GM12892 (cell line): Measurements from ENCODE around the gene GCC1.

Experiments
- DNase-seq: peaks from one replicate; pipeline ENCODE4 v3.0.0; 2011; ENCODE audit not compliant: insufficient read length
- FAIRE-seq: peaks from 2 replicates; lab custom pipeline; 2011; peaks lifted over from hg19 to GRCh38; lab: Jason Lieb, UNC
- POLR2A ChIP-seq: IDR thresholded peaks from 2 replicates; pipeline ENCODE4 v1.6.1; 2011; ENCODE audit warnings: low read depth, low read length, control low read depth
- POLR2AphosphoS5 ChIP-seq: IDR thresholded peaks from 2 replicates; pipeline ENCODE4 v1.6.1; 2011; ENCODE audit warnings: low read depth, low read length, control low read depth
- TAF1 ChIP-seq: IDR thresholded peaks from 2 replicates; pipeline ENCODE4 v1.6.1; 2011; ENCODE audit warnings: low read depth, mild to moderate bottlenecking, control low read depth, low read length, borderline replicate concordance

GCC1 gene

DNA sequence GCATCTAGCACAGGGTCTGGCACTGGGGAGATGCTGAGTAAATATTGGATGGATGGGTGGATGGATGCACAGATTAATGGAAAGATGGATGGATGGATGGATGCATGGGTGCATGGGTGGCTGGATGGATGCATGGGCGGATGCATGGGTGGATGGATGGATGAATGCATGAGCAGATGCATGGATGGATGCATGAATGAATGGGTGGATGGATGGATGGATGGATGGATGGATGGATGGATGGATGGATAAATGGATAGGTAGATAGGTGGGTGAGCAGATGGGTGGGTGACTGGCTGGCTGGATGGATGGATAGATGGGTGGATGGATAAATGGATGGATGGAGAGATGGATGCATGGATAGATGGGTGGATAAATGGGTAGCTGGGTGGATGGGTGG is 26.9 kb upstream of the GCC1 start:
- TF ChIP-seq TAF1 (no peak), POLR2A (no peak), POLR2AphosphoS5 (no peak)
- FAIRE-seq (no peak), DNase-seq (no peak)

DNA sequence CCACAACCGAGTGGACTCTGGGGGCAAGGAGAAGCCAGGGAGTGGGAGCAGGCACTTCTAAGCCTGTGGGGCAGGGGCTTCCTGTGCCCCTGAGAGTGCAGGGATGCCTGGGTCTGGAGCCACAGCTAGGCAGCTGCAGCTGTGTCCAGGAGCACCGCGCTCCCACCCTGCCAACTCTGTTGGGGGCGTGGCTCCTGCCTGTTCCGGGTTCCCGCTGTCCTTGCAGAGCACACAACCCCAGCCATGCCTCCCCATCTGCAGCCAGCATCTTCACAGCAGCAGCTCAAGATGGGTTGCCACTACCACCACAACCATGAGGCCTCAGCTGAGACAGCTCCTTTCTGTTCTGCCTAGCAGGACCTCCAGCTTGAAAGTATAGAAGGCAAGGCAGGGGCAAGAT is 23.9 kb upstream of the GCC1 start:
- DNase-seq (no peak), FAIRE-seq (no peak)
- TF ChIP-seq POLR2AphosphoS5 (no peak), POLR2A (no peak), TAF1 (no peak)

DNA sequence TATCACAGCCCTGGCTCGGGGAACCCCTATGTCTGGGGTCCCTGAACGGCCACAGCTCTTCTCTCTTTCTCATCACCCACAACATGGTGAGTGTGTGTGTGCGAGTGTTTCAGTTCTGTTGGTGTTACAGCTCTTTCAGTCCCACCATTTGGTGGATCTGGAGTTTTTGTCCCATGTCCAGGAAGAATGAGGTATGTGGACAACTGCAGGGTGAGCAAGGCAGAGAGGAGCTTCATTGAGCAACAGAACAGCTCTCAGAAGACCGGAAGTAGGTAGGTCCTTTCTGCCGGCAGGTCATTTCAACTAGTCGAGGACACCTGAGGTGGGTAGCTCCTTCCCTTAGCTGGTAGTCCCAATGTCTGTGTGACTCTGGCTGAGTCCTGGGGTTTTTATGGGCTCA is 23.1 kb upstream of the GCC1 start:
- TF ChIP-seq POLR2AphosphoS5 (no peak), POLR2A (no peak), TAF1 (no peak)
- no peak for FAIRE-seq
- no peak for DNase-seq

DNA sequence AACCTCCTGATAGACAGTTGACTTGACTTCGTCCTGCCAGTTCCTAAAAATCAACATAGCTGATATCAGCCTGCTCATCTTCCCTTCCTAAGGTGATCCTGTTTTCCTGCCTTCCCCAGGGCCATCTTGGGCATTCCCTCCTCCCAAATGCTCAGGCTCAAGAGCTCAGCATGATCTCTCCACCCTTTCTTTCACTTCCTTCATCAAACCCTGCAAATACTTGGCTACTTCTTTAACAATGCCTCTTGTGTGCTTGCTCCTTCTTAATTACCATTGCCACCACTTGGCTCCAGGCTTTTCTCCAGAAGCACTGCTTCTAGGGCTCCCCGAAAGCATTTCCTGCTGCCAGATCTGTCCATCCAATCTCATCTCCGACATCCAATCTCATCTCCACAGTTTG is 15.5 kb upstream of the GCC1 start:
- no peak for DNase-seq
- no peak for TF ChIP-seq TAF1
- TF ChIP-seq POLR2AphosphoS5 = no peak
- TF ChIP-seq POLR2A = no peak
- FAIRE-seq = no peak

DNA sequence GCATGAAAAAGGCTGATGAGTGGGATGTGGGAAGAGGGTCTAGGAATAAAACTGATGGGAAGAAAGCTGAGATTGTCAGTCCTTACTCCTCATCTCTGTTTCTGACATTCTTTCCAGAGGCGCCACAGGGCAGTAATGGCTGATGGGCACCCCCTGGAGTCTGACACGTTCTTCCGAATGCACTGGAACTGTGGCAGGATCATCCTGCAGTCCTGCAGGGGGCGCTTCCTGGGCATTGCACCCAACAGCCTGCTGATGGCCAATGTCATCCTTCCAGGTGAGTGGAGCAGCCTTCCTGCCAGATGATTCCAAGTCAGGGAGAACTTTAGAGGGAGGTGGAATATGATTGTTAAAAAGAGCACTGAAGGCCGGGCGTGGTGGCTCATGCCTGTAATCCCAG is 12.9 kb upstream of the GCC1 start:
- TF ChIP-seq TAF1 (no peak), POLR2AphosphoS5 (no peak), POLR2A (no peak)
- FAIRE-seq (no peak), DNase-seq (no peak)

DNA sequence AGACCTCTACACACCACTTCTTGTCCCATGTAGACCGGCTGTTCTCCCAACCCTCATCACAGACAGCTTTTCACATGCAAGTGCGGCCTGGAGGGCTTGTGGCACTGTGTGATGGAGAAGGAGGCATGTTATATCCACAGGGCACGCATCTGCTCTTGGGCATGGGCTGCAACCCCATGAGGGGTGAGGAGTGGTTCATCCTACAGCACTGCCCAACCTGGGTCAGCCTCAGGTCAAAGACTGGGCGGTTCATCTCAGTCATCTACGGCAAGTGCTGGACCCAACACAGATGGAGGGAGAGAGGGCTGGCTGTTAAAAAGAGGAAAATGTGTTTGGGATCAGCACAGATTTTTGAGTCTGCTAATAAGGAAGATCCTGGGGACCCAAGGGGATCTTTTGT is 10.3 kb upstream of the GCC1 start:
- TF ChIP-seq POLR2A (no peak), TAF1 (no peak), POLR2AphosphoS5 (no peak)
- FAIRE-seq (no peak), DNase-seq (no peak)

DNA sequence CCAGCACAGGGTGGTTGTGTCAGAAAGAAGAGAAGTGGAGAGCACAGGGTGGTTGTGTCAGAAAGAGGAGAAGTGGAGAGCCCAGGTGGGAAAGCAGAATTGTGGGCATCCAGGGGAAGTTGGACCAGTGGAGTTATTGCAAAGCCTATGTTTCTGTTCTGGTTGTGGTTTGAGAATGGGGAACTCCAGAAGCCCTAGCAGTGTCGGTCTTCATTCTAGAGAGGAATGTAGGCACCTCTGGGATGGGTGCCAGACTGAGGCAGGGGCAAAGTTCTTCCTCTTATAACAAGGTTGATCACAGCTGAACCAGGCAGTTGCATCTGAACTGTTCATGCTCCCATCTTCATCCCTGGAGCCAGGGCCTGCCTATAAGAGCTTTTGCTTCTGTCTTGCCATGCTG is 9.1 kb upstream of the GCC1 start:
- DNase-seq = no peak
- FAIRE-seq = no peak
- no peak for TF ChIP-seq POLR2A
- no peak for TF ChIP-seq TAF1
- no peak for TF ChIP-seq POLR2AphosphoS5

DNA sequence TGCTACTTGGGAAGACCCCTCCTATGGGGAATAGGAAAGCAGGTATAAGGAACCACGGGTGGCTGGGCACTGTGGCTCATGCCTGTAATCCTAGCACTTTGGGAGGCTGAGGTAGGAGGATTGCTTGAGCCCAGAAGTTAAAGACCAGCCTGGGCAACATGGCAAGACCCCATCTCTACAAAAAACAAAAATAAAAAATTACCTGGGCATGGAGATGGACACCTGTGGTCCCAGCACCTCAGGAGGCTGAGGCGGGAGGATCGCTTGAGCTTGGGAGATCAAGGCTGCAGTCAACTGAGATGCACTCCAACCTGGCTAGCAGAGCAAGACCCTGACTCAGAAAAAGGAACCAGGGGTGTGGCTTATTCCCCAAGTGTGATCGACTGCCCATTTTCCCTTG is 7.2 kb upstream of the GCC1 start:
- TF ChIP-seq POLR2AphosphoS5 (no peak), POLR2A (no peak), TAF1 (no peak)
- FAIRE-seq (no peak), DNase-seq (no peak)

DNA sequence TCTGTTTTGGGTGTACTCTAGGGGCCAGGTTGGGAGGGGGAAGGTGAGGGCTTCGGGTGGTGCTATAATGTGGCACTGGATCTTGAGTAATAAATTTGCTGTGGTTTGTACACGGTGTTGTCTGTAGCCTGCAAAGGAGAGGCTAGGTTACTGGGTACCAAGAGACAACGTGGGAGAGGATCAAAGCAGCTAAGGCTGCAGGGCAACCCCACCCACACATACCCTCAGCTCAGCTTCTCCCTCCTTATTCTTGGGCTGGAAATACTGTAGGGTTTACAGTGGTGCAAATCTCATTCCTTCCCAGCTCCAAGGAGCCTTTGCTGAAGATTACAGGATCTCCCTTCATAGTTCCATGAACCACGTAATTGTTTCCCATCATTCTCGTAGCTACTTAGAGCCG is 6.2 kb upstream of the GCC1 start:
- DNase-seq = no peak
- FAIRE-seq = no peak
- TF ChIP-seq POLR2A (no peak), POLR2AphosphoS5 (no peak), TAF1 (no peak)

DNA sequence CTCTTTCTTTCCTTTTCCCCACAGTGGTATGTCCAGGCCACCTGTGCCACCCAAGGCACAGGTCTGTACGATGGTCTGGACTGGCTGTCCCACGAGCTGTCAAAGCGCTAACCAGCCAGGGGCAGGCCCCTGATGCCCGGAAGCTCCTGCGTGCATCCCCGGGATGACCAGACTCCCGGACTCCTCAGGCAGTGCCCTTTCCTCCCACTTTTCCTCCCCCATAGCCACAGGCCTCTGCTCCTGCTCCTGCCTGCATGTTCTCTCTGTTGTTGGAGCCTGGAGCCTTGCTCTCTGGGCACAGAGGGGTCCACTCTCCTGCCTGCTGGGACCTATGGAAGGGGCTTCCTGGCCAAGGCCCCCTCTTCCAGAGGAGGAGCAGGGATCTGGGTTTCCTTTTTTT is 5.8 kb upstream of the GCC1 start:
- TF ChIP-seq POLR2A (no peak), TAF1 (no peak), POLR2AphosphoS5 (no peak)
- no peak for DNase-seq
- FAIRE-seq = no peak

DNA sequence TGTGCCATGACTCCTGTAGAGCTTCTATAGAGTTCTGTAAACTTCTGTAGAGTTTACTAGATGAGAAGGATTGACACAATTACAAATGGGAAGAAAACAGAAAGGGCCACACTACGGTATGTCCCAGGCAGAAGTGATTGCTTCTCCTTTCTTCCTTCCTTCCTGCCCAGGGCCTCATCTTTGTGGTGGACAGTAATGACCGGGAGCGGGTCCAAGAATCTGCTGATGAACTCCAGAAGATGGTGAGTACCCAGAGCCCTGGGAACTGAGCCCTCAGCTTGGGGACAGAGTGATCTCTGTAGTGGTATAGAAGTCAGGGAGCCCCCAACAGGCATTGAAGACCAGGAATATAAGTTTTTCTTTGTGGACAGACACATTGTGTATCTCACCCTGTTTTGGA is 4.5 kb upstream of the GCC1 start:
- DNase-seq = no peak
- no peak for FAIRE-seq

DNA sequence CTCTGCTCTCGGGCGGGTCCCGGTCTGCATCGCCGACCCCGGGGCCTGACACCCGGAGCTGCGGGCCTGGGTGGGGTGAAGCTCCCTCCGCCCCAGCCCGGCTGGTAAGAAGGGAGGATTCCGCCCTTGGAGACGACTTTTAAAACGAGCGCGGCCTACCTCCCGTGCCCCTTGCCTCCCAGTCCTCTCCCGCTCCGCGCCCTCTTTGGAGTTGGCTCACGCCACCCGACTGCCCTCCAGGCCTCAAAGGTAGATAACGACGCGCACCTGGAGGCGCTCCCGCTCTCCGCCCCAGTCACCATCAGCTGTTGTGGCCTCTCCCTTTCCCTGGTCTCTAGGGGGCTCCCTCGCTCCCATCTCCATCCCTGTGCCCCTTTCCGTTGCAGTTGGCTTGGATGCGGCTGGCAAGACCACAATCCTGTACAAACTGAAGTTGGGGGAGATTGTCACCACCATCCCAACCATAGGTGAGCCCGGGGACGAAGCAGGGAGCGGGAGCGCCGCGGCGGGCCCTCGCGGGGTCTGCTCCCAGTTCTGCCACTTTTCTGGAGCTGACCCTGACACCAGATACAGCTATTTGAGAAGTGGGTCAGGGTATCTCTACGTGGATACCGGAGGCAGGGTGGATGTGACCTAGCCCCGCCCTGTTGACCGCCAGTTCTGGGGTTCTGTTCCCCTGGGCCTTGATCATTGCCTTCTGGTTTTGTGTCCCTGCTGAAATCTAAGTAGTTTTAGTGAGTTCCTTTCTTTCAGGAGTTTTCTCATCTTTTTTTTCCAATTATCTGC is 3.5 kb upstream of the GCC1 start:
- TF ChIP-seq POLR2AphosphoS5 = no peak

More for the DNA sequence above, 4.5 kb upstream of the GCC1 start:
- TF ChIP-seq TAF1 = no peak
- no peak for TF ChIP-seq POLR2A
- TF ChIP-seq POLR2AphosphoS5 = no peak

More for the DNA sequence above, 3.5 kb upstream of the GCC1 start:
- no peak for DNase-seq
- FAIRE-seq = no peak
